AG04449 (cell line): ENCODE results near the gene NUMA1.

ENCODE experiments used
- CTCF ChIA-PET: fragments of 350-600 bp; formaldehyde crosslinking; extraction: SDS; loops from one replicate; lab custom pipeline; 2021; ENCODE audit warnings: antibody characterized with exemption; lab: Yijun Ruan, JAX
- POLR2A ChIA-PET: fragments of 400-600, 350-600 bp; formaldehyde crosslinking; extraction: SDS; loops from one replicate; lab custom pipeline; 2020; ENCODE audit warnings: antibody characterized with exemption, inconsistent platforms; lab: Yijun Ruan, JAX
- DNase-seq: peaks from one replicate; pipeline ENCODE4 v3.0.0-alpha.2; 2010; ENCODE audit warnings: low read depth, low spot score
- H3K4me3 ChIP-seq: 2 replicates; pipeline ENCODE4 v1.5.1; 2011; ENCODE audit warnings: low read depth, mild to moderate bottlenecking, control low read depth, low read length
- CTCF ChIP-seq: IDR thresholded peaks from one replicate; pipeline ENCODE4 v1.5.1; 2011; ENCODE audit warnings: mild to moderate bottlenecking, moderate library complexity, low read length, control low read depth, inconsistent platforms; ENCODE audit not compliant: insufficient read depth; ENCODE audit errors: missing control alignments

NUMA1 gene

GRCh38 chr11:72026090-72026489 lies 54.3 kb downstream of the NUMA1 start:
- CTCF ChIA-PET = interaction anchor here (0.7 to 23.7 kb wide), 19 partner anchors 9 to 406 kb away, joined by 3 to 540 read pairs (median 20); partner anchors contain the start of genes ANAPC15, CLPB, IL18BP and INPPL1
- DNase-seq = no peak
- POLR2A ChIA-PET = no interaction called here
- TF ChIP-seq CTCF = no peak
- H3K4me3 ChIP-seq = no peak overlapping the region

- ChIA-PET CTCF (interaction anchor here (0.7 to 23.7 kb wide), 49 partner anchors 8 to 424 kb away, joined by 3 to 540 read pairs (median 5); partner anchors contain the start of genes ANAPC15, CLPB, IL18BP and INPPL1), POLR2A (interaction anchor here (1.2 kb wide), 1 partner anchor 14 kb away, joined by 4 read pairs; no protein-coding TSS in a partner anchor)
- DNase-seq = no peak
- TF ChIP-seq CTCF = no peak
- no peak overlapping the region for H3K4me3 ChIP-seq
Observed at GRCh38 chr11:72024069-72024754, 56.1 kb downstream of the NUMA1 start.

GRCh38 chr11:72023335-72023734 lies 57.0 kb downstream of the NUMA1 start:
- ChIA-PET POLR2A (no interaction called here), CTCF (interaction anchor here (1.0 to 23.7 kb wide), 13 partner anchors 9 to 409 kb away, joined by 3 to 540 read pairs (median 30); partner anchors contain the start of genes CLPB and LAMTOR1)

GRCh38 chr11:72018171-72018570 lies 62.2 kb downstream of the NUMA1 start:
- no peak overlapping the region for H3K4me3 ChIP-seq
- no peak for TF ChIP-seq CTCF
- no peak for DNase-seq
- ChIA-PET POLR2A (no interaction called here), CTCF (interaction anchor here (0.9 to 23.7 kb wide), 7 partner anchors 9 to 413 kb away, joined by 3 to 540 read pairs (median 4); partner anchors contain the start of gene LAMTOR1)

More at GRCh38 chr11:72023335-72023734, 57.0 kb downstream of the NUMA1 start:
- H3K4me3 ChIP-seq = no peak overlapping the region
- no peak for DNase-seq
- no peak for TF ChIP-seq CTCF

GRCh38 chr11:72015511-72016061 lies 64.8 kb downstream of the NUMA1 start:
- ChIA-PET POLR2A (interaction anchor here (0.7 to 1.3 kb wide), 2 partner anchors 12 to 25 kb away, joined by 4 to 5 read pairs; no protein-coding TSS in a partner anchor), CTCF (interaction anchor here (0.9 to 23.7 kb wide), 9 partner anchors 8 to 416 kb away, joined by 3 to 540 read pairs (median 13); partner anchors contain the start of gene LAMTOR1)
- no peak for DNase-seq
- no peak overlapping the region for H3K4me3 ChIP-seq
- peak; percentile 58 for TF ChIP-seq CTCF

- no peak for DNase-seq
- CTCF ChIA-PET = interaction anchor here (1.0 to 23.7 kb wide), 8 partner anchors 9 to 417 kb away, joined by 3 to 540 read pairs (median 15); partner anchors contain the start of gene LAMTOR1
Observed at GRCh38 chr11:72014761-72015320, 65.5 kb downstream of the NUMA1 start.

More at GRCh38 chr11:72014761-72015320, 65.5 kb downstream of the NUMA1 start:
- POLR2A ChIA-PET = interaction anchor here (0.7 to 1.3 kb wide), 2 partner anchors 11 to 26 kb away, joined by 4 to 5 read pairs; no protein-coding TSS in a partner anchor
- H3K4me3 ChIP-seq = no peak overlapping the region
- no peak for TF ChIP-seq CTCF
